OCI-M2 (cell line): ENCODE measurements around the gene PTPRN2.
"Not testable (repeated sequence)": the region's sequence is repeated elsewhere in the genome, so short reads cannot be mapped to it uniquely, and the experiment has no call there.

ENCODE experiments used
- DNase-seq: peaks from one replicate; lab custom pipeline; 2025; ENCODE audit not compliant: unreplicated experiment; lab: John Stamatoyannopoulos, UW

Gene PTPRN2

GRCh38 chr7:158390460-158390859 is 197.2 kb downstream of the PTPRN2 start:
- DNase-seq = no peak

- no peak for DNase-seq
These were observed 197.9 kb downstream of the PTPRN2 start for GRCh38 chr7:158389514-158390425.

- DNase-seq = no peak
These were observed 198.7 kb downstream of the PTPRN2 start for GRCh38 chr7:158388928-158389327.

- no peak for DNase-seq
These were observed 199.6 kb downstream of the PTPRN2 start for GRCh38 chr7:158388072-158388471.

GRCh38 chr7:158387546-158387891 is 200.1 kb downstream of the PTPRN2 start:
- no peak for DNase-seq

GRCh38 chr7:158386866-158387545 is 200.6 kb downstream of the PTPRN2 start:
- DNase-seq = no peak

GRCh38 chr7:158386355-158386618 is 201.3 kb downstream of the PTPRN2 start:
- no peak for DNase-seq

GRCh38 chr7:158385496-158386354 is 201.9 kb downstream of the PTPRN2 start:
- not testable (repeated sequence) for DNase-seq

- DNase-seq = no peak
These were observed 202.9 kb downstream of the PTPRN2 start for GRCh38 chr7:158384746-158385145.

- no peak for DNase-seq
These were observed 204.0 kb downstream of the PTPRN2 start for GRCh38 chr7:158383665-158384064.

- no peak for DNase-seq
These were observed 205.0 kb downstream of the PTPRN2 start for GRCh38 chr7:158382363-158383254.

- no peak for DNase-seq
These were observed 205.7 kb downstream of the PTPRN2 start for GRCh38 chr7:158381956-158382355.

GRCh38 chr7:158378978-158379377 is 208.6 kb downstream of the PTPRN2 start:
- DNase-seq = no peak

- no peak for DNase-seq
These were observed 209.6 kb downstream of the PTPRN2 start for GRCh38 chr7:158377800-158378623.

GRCh38 chr7:158376839-158377186 is 210.8 kb downstream of the PTPRN2 start:
- not testable (repeated sequence) for DNase-seq

- DNase-seq = not testable (repeated sequence)
These were observed 211.3 kb downstream of the PTPRN2 start for GRCh38 chr7:158376146-158376838.

GRCh38 chr7:158375034-158375433 is 212.6 kb downstream of the PTPRN2 start:
- no peak for DNase-seq

- DNase-seq = no peak
These were observed 213.0 kb downstream of the PTPRN2 start for GRCh38 chr7:158374586-158374985.

- DNase-seq = no peak
These were observed 213.5 kb downstream of the PTPRN2 start for GRCh38 chr7:158374146-158374545.
